CD4-positive, alpha-beta T cell (primary cell): ENCODE results near the gene AMY2A. TPM values are rescaled to one million over a fixed set of nuclear protein-coding genes. Genes with fewer than 3 reads are reported as not detected.
"Not testable (repeated sequence)": the region's sequence is repeated elsewhere in the genome, so short reads cannot be mapped to it uniquely, and the experiment has no call there.

Source experiments
- ATAC-seq: fragments of 200-7000 bp; cut with Tn5 transposase; one replicate; pipeline ENCODE4 v1.10.0; 2022; ENCODE audit warnings: mild to moderate bottlenecking; ENCODE audit not compliant: poor library complexity
- CTCF ChIA-PET: fragments of 350-600 bp; sonication (Branson Sonifier 250); formaldehyde crosslinking; loops from one replicate; lab custom pipeline; 2021; ENCODE audit warnings: antibody characterized with exemption, inconsistent platforms; lab: Charles Lee
- POLR2A ChIA-PET: fragments of 350-600 bp; sonication (Branson Sonifier 250); formaldehyde crosslinking; loops from one replicate; lab custom pipeline; 2021; ENCODE audit warnings: antibody characterized with exemption, inconsistent platforms; lab: Charles Lee
- DNase-seq, 14 experiments: peaks; one replicate each; pipeline ENCODE4 v3.0.0-alpha.2; 2013 to 2020; ENCODE audit warnings: mixed read lengths in 2 of 14
- H3K27ac ChIP-seq, 2 donors: one replicate each; pipeline versions ENCODE4 v1.5.1 to v1.7.0; 2013; ENCODE audit warnings: low read length in 2 of 2, low read depth in 1 of 2, mild to moderate bottlenecking in 1 of 2
- H3K27me3 ChIP-seq, 2 experiments: 1 replicate in 1 of 2; 2 replicates in 1 of 2; pipeline versions ENCODE4 v1.6.1 to v1.7.0; 2013; ENCODE audit warnings: low read length in 2 of 2, control low read depth in 1 of 2, mild to moderate bottlenecking in 1 of 2, moderate library complexity in 1 of 2; ENCODE audit not compliant: insufficient read depth in 2 of 2, control insufficient read depth in 1 of 2
- H3K36me3 ChIP-seq: one replicate; pipeline ENCODE4 v1.6.1; 2013; ENCODE audit warnings: low read length, control low read depth; ENCODE audit not compliant: insufficient read depth
- H3K4me1 ChIP-seq: one replicate; pipeline ENCODE4 v1.6.1; 2013; ENCODE audit warnings: low read length, control low read depth; ENCODE audit not compliant: insufficient read depth
- H3K4me3 ChIP-seq: one replicate; pipeline ENCODE4 v1.5.1; 2013; ENCODE audit warnings: mild to moderate bottlenecking, low read length, moderate library complexity
- H3K9me3 ChIP-seq, 2 experiments: 1 replicate in 1 of 2; 2 replicates in 1 of 2; pipeline versions ENCODE4 v1.6.1 to v1.7.0; 2013; ENCODE audit warnings: low read length in 2 of 2, mild to moderate bottlenecking in 2 of 2, control low read depth in 1 of 2, moderate library complexity in 1 of 2; ENCODE audit not compliant: control insufficient read depth in 1 of 2, insufficient read depth in 1 of 2
- H3K27ac Mint-ChIP-seq: one replicate; pipeline ENCODE4 v1.8.0; 2020; ENCODE audit warnings: mixed read lengths
- H3K27me3 Mint-ChIP-seq: one replicate; pipeline ENCODE4 v1.8.0; 2021; ENCODE audit warnings: mixed read lengths
- H3K36me3 Mint-ChIP-seq: one replicate; pipeline ENCODE4 v1.8.0; 2021; ENCODE audit warnings: low read depth, mixed read lengths
- H3K4me1 Mint-ChIP-seq: one replicate; pipeline ENCODE4 v1.8.0; 2021; ENCODE audit warnings: low read depth, mixed read lengths
- H3K4me3 Mint-ChIP-seq: one replicate; pipeline ENCODE4 v1.8.0; 2020; ENCODE audit warnings: mild to moderate bottlenecking, mixed read lengths
- H3K9me3 Mint-ChIP-seq: one replicate; pipeline ENCODE4 v1.8.0; 2020; ENCODE audit warnings: mixed read lengths
- CTCF ChIP-seq: fragments of 200-600 bp; IDR thresholded peaks from one replicate; pipeline ENCODE4 v1.8.0; 2022; ENCODE audit warnings: antibody characterized with exemption, mild to moderate bottlenecking
- intact Hi-C, 2 experiments: fragments of 100-400 bp; cut with DNase I in 1 of 2; cut with micrococcal nuclease in 1 of 2; formaldehyde crosslinking; loops; one replicate each; pipeline versions ENCODE4 v1.15.1 to v1.9.0; 2023 to 2025; cut with DNase I, micrococcal nuclease
- total RNA-seq, 174 experiments: library from RNA in 2 of 174; stranded (reverse) in 2 of 174; gene quantifications; one replicate each; pipeline ENCODE4 v1.2.3 and lab custom pipeline; 2021 to 2026

AMY2A gene
- total RNA-seq, 2 experiments from 2014 or later: not detected

GRCh38 chr1:103616362-103616761 lies 865 bp upstream of the AMY2A start:
- POLR2A ChIA-PET: no interaction called here

GRCh38 chr1:103627436-103627835 lies 10.2 kb downstream of the AMY2A start:
- H3K27ac ChIP-seq, POLR2A ChIA-PET, ATAC-seq, H3K36me3 ChIP-seq, H3K4me3 Mint-ChIP-seq, H3K27me3 Mint-ChIP-seq, H3K9me3 ChIP-seq, DNase-seq, intact Hi-C loops, H3K4me1 Mint-ChIP-seq, H3K27ac Mint-ChIP-seq, H3K9me3 Mint-ChIP-seq, H3K4me3 ChIP-seq, H3K4me1 ChIP-seq, H3K27me3 ChIP-seq, CTCF ChIA-PET, H3K36me3 Mint-ChIP-seq: not testable (repeated sequence)

More at GRCh38 chr1:103616362-103616761, 865 bp upstream of the AMY2A start:
- no peak for TF ChIP-seq CTCF
- H3K36me3 Mint-ChIP-seq: no peaks in the 10 kb centered on the region
- H3K36me3 ChIP-seq: no peaks in the 10 kb centered on the region
- no peak for ATAC-seq
- intact Hi-C loops: no loop called here
- H3K4me3 ChIP-seq: no peak overlapping the region
- no peaks in the 10 kb centered on the region for H3K4me1 Mint-ChIP-seq
- no peaks in the 10 kb centered on the region for H3K4me1 ChIP-seq
- H3K27me3 ChIP-seq: no peaks in the 10 kb centered on the region
- H3K4me3 Mint-ChIP-seq: no peak overlapping the region
- H3K9me3 ChIP-seq: no peaks in the 10 kb centered on the region
- CTCF ChIA-PET: no interaction called here
- H3K9me3 Mint-ChIP-seq: no peaks in the 10 kb centered on the region
- no peak overlapping the region for H3K27ac Mint-ChIP-seq
- DNase-seq: no peak
- no peak overlapping the region for H3K27ac ChIP-seq
- H3K27me3 Mint-ChIP-seq: no peaks in the 10 kb centered on the region

- ATAC-seq, intact Hi-C loops, H3K4me3 ChIP-seq, H3K27me3 Mint-ChIP-seq, CTCF ChIA-PET, H3K36me3 ChIP-seq, H3K27ac Mint-ChIP-seq, H3K36me3 Mint-ChIP-seq, H3K27ac ChIP-seq, H3K9me3 Mint-ChIP-seq, H3K4me1 Mint-ChIP-seq, H3K4me3 Mint-ChIP-seq, H3K9me3 ChIP-seq, DNase-seq, POLR2A ChIA-PET, H3K4me1 ChIP-seq, H3K27me3 ChIP-seq: not testable (repeated sequence)
These were observed 24.0 kb downstream of the AMY2A start for GRCh38 chr1:103641194-103641593.

- H3K36me3 Mint-ChIP-seq, POLR2A ChIA-PET, H3K4me3 ChIP-seq, H3K27ac Mint-ChIP-seq, H3K9me3 Mint-ChIP-seq, intact Hi-C loops, CTCF ChIA-PET, H3K36me3 ChIP-seq, H3K4me3 Mint-ChIP-seq, H3K4me1 ChIP-seq, H3K4me1 Mint-ChIP-seq, H3K27ac ChIP-seq, ATAC-seq, DNase-seq, H3K27me3 Mint-ChIP-seq, H3K9me3 ChIP-seq, H3K27me3 ChIP-seq: not testable (repeated sequence)
These were observed 26.7 kb downstream of the AMY2A start for GRCh38 chr1:103643908-103644307.

- H3K27me3 Mint-ChIP-seq, H3K4me1 ChIP-seq, CTCF ChIA-PET, H3K9me3 Mint-ChIP-seq, H3K9me3 ChIP-seq, H3K27me3 ChIP-seq, H3K27ac Mint-ChIP-seq, H3K4me3 Mint-ChIP-seq, H3K27ac ChIP-seq, H3K36me3 Mint-ChIP-seq, H3K4me3 ChIP-seq, ATAC-seq, DNase-seq, H3K4me1 Mint-ChIP-seq, H3K36me3 ChIP-seq, POLR2A ChIA-PET, intact Hi-C loops: not testable (repeated sequence)
These were observed 33.1 kb downstream of the AMY2A start for GRCh38 chr1:103650305-103650704.

- H3K9me3 Mint-ChIP-seq, H3K36me3 Mint-ChIP-seq, ATAC-seq, CTCF ChIA-PET, DNase-seq, H3K27me3 ChIP-seq, intact Hi-C loops, POLR2A ChIA-PET, H3K4me1 Mint-ChIP-seq, H3K27me3 Mint-ChIP-seq, H3K36me3 ChIP-seq, H3K27ac Mint-ChIP-seq, H3K4me3 ChIP-seq, H3K4me3 Mint-ChIP-seq, H3K4me1 ChIP-seq, H3K27ac ChIP-seq, H3K9me3 ChIP-seq: not testable (repeated sequence)
These were observed 33.7 kb downstream of the AMY2A start for GRCh38 chr1:103650889-103651288.

- H3K36me3 ChIP-seq, H3K4me1 ChIP-seq, H3K27ac Mint-ChIP-seq, H3K4me3 ChIP-seq, ATAC-seq, H3K27me3 Mint-ChIP-seq, DNase-seq, H3K27me3 ChIP-seq, intact Hi-C loops, H3K9me3 ChIP-seq, H3K9me3 Mint-ChIP-seq, POLR2A ChIA-PET, H3K4me1 Mint-ChIP-seq, CTCF ChIA-PET, H3K36me3 Mint-ChIP-seq, H3K4me3 Mint-ChIP-seq, H3K27ac ChIP-seq: not testable (repeated sequence)
These were observed 36.9 kb downstream of the AMY2A start for GRCh38 chr1:103654133-103654532.
